Muscle of leg (tissue), 11 donors: ENCODE results near the gene ABR. TPM values are rescaled to one million over a fixed set of nuclear protein-coding genes. Genes with fewer than 3 reads are reported as not detected.

ENCODE experiments used
- DNase-seq: peaks from one replicate; pipeline ENCODE4 v3.0.0; 2013
- H3K27ac ChIP-seq: one replicate; pipeline ENCODE4 v1.5.1; 2013; ENCODE audit warnings: mild to moderate bottlenecking, low read length, control low read depth
- H3K27me3 ChIP-seq: one replicate; pipeline ENCODE4 v1.6.1; 2013; ENCODE audit warnings: low read length; ENCODE audit not compliant: control insufficient read depth, insufficient read depth
- H3K36me3 ChIP-seq: one replicate; pipeline ENCODE4 v1.6.1; 2013; ENCODE audit warnings: low read length; ENCODE audit not compliant: control insufficient read depth, insufficient read depth
- H3K4me1 ChIP-seq: one replicate; pipeline ENCODE4 v1.6.1; 2013; ENCODE audit warnings: low read length; ENCODE audit not compliant: control insufficient read depth, insufficient read depth
- H3K4me3 ChIP-seq: one replicate; pipeline ENCODE4 v1.5.1; 2013; ENCODE audit warnings: low read length, control low read depth
- H3K9me3 ChIP-seq: replicated peaks from 2 replicates; pipeline ENCODE4 v1.6.1; 2013; ENCODE audit warnings: low read depth, low read length; ENCODE audit not compliant: control insufficient read depth
- WGBS: methylation state at CpG from one replicate; pipeline ENCODE4 v1.1.5; 2013; ENCODE audit warnings: missing lambda C conversion rate; ENCODE audit not compliant: insufficient coverage; 5-methylcytosine and 5-hydroxymethylcytosine counted together
- polyA plus RNA-seq, 8 donors: library from polyadenylated mRNA; unstranded; fragments of 120-200 nt; gene quantifications; one replicate each; pipeline versions ENCODE4 v1.2.1 to v1.2.3, GENCODE V29; 2013; ENCODE audit warnings: inconsistent platforms in 1 of 8, low replicate concordance in 1 of 8; ENCODE audit not compliant: insufficient read length in 8 of 8, insufficient read depth in 1 of 8
- total RNA-seq: library from RNA; stranded (reverse); fragments of 120-200 nt; gene quantifications from one replicate; pipeline ENCODE4 v1.2.4, GENCODE V29; 2013

Gene ABR
- total and polyA plus RNA-seq, 9 donors: 21.4 to 58.3 (median 40.1) TPM

GRCh38 chr17:1034652-1035210 is 145.1 kb downstream of the ABR start:
- WGBS: 65% methylated on average over 9 of the region's 20 CpGs
- Histone ChIP-seq H3K4me1 (peaks cover 67% of the 10 kb centered on the region), H3K9me3 (no peaks in the 10 kb centered on the region), H3K27ac (no peak overlapping the region), H3K4me3 (no peak overlapping the region), H3K36me3 (no peaks in the 10 kb centered on the region), H3K27me3 (no peaks in the 10 kb centered on the region)
- DNase-seq: no peak

GRCh38 chr17:1033503-1033902 is 146.3 kb downstream of the ABR start:
- H3K27me3 ChIP-seq: no peaks in the 10 kb centered on the region
- H3K27ac ChIP-seq: no peak overlapping the region
- peaks cover 2% of the 10 kb centered on the region for H3K36me3 ChIP-seq
- 90% methylated on average over 1 of the region's 11 CpGs for WGBS
- DNase-seq: no peak
- H3K4me3 ChIP-seq: no peak overlapping the region
- H3K4me1 ChIP-seq: peaks cover 67% of the 10 kb centered on the region
- H3K9me3 ChIP-seq: no peaks in the 10 kb centered on the region

- no peak overlapping the region for H3K27ac ChIP-seq
- peaks cover 5% of the 10 kb centered on the region for H3K36me3 ChIP-seq
- no peaks in the 10 kb centered on the region for H3K9me3 ChIP-seq
- peaks cover 56% of the 10 kb centered on the region for H3K4me1 ChIP-seq
- no peak overlapping the region for H3K4me3 ChIP-seq
- H3K27me3 ChIP-seq: no peaks in the 10 kb centered on the region
- no peak for DNase-seq
- 59% methylated on average over 22 of the region's 27 CpGs for WGBS
These were observed 147.4 kb downstream of the ABR start for GRCh38 chr17:1032391-1032790.

- Histone ChIP-seq H3K4me1 (peaks cover 56% of the 10 kb centered on the region), H3K27me3 (no peaks in the 10 kb centered on the region), H3K4me3 (peak overlapping the region; percentile 37), H3K36me3 (peaks cover 5% of the 10 kb centered on the region), H3K27ac (no peak overlapping the region), H3K9me3 (no peaks in the 10 kb centered on the region)
- peak; percentile 88 for DNase-seq
- WGBS: 8% methylated on average over 19 of the region's 35 CpGs
These were observed 148.1 kb downstream of the ABR start for GRCh38 chr17:1031711-1032110.

- DNase-seq: peak; percentile 76
- Histone ChIP-seq H3K27ac (peak overlapping the region; percentile 87), H3K9me3 (no peaks in the 10 kb centered on the region), H3K4me1 (peaks cover 54% of the 10 kb centered on the region), H3K27me3 (no peaks in the 10 kb centered on the region), H3K4me3 (peak overlapping the region; percentile 45), H3K36me3 (peaks cover 10% of the 10 kb centered on the region)
- WGBS: 37% methylated on average over 24 of the region's 45 CpGs
These were observed 148.9 kb downstream of the ABR start for GRCh38 chr17:1030684-1031532.

- H3K36me3 ChIP-seq: peaks cover 15% of the 10 kb centered on the region
- H3K4me1 ChIP-seq: peaks cover 51% of the 10 kb centered on the region
- peak overlapping the region; percentile 45 for H3K4me3 ChIP-seq
- WGBS: 67% methylated on average over 18 of the region's 20 CpGs
- no peaks in the 10 kb centered on the region for H3K9me3 ChIP-seq
- peak overlapping the region; percentile 87 for H3K27ac ChIP-seq
- peak; percentile 75 for DNase-seq
- H3K27me3 ChIP-seq: no peaks in the 10 kb centered on the region
These were observed 149.7 kb downstream of the ABR start for GRCh38 chr17:1029922-1030644.

GRCh38 chr17:1029196-1029921 is 150.4 kb downstream of the ABR start:
- Histone ChIP-seq H3K4me3 (no peak overlapping the region), H3K36me3 (peaks cover 15% of the 10 kb centered on the region), H3K4me1 (peaks cover 51% of the 10 kb centered on the region), H3K9me3 (no peaks in the 10 kb centered on the region), H3K27ac (peak overlapping the region; percentile 42), H3K27me3 (no peaks in the 10 kb centered on the region)
- 68% methylated on average over 22 of the region's 30 CpGs for WGBS
- no peak for DNase-seq

- Histone ChIP-seq H3K4me1 (peaks cover 61% of the 10 kb centered on the region), H3K4me3 (no peak overlapping the region), H3K27me3 (no peaks in the 10 kb centered on the region), H3K27ac (no peak overlapping the region), H3K36me3 (peaks cover 20% of the 10 kb centered on the region), H3K9me3 (no peaks in the 10 kb centered on the region)
- 76% methylated on average over 5 of the region's 9 CpGs for WGBS
- DNase-seq: no peak
These were observed 152.7 kb downstream of the ABR start for GRCh38 chr17:1027044-1027443.

- WGBS: 87% methylated on average over 10 of the region's 10 CpGs
- H3K4me3 ChIP-seq: no peak overlapping the region
These were observed 153.2 kb downstream of the ABR start for GRCh38 chr17:1026599-1026975.

More at GRCh38 chr17:1026599-1026975, 153.2 kb downstream of the ABR start:
- Histone ChIP-seq H3K4me1 (peaks cover 60% of the 10 kb centered on the region), H3K9me3 (no peaks in the 10 kb centered on the region), H3K36me3 (peaks cover 20% of the 10 kb centered on the region), H3K27me3 (no peaks in the 10 kb centered on the region), H3K27ac (no peak overlapping the region)
- DNase-seq: no peak
